H9 (cell line): ENCODE measurements around the gene RDH11. TPM values are rescaled to one million over a fixed set of nuclear protein-coding genes. Genes with fewer than 3 reads are reported as not detected.

ENCODE experiments used
- DNase-seq: peaks from one replicate; pipeline ENCODE4 v3.0.0-alpha.2; 2017
- H2AFZ ChIP-seq: one replicate; pipeline ENCODE4 v1.6.1; 2013; ENCODE audit warnings: mild to moderate bottlenecking, low read length, control low read depth, moderate library complexity
- H2AK5ac ChIP-seq: 2 replicates; pipeline ENCODE4 v1.6.1; 2013; ENCODE audit warnings: low read length, control low read depth, mixed read lengths; ENCODE audit not compliant: insufficient read length
- H2BK120ac ChIP-seq: one replicate; pipeline ENCODE4 v1.6.1; 2013; ENCODE audit warnings: low read depth, mild to moderate bottlenecking, low read length, control low read depth, inconsistent platforms; ENCODE audit not compliant: poor library complexity, severe bottlenecking
- H2BK12ac ChIP-seq: 2 replicates; pipeline ENCODE4 v1.6.1; 2013; ENCODE audit warnings: low read length, control low read depth, mixed read lengths, low read depth; ENCODE audit not compliant: insufficient read length
- H2BK15ac ChIP-seq: 2 replicates; pipeline ENCODE4 v1.6.1; 2013; ENCODE audit warnings: low read depth, low read length, control low read depth
- H2BK20ac ChIP-seq: one replicate; pipeline ENCODE4 v1.6.1; 2013; ENCODE audit warnings: low read depth, mild to moderate bottlenecking, low read length, control low read depth, inconsistent platforms; ENCODE audit not compliant: poor library complexity, severe bottlenecking
- H2BK5ac ChIP-seq: 2 replicates; pipeline ENCODE4 v1.6.1; 2013; ENCODE audit warnings: low read length, control low read depth, mixed read lengths; ENCODE audit not compliant: insufficient read length
- H3K14ac ChIP-seq: 2 replicates; pipeline ENCODE4 v1.6.1; 2013; ENCODE audit warnings: low read length, control low read depth; ENCODE audit not compliant: insufficient read depth
- H3K18ac ChIP-seq: 2 replicates; pipeline ENCODE4 v1.6.1; 2013; ENCODE audit warnings: low read depth, mild to moderate bottlenecking, mixed read lengths, low read length, control low read depth; ENCODE audit not compliant: insufficient read length
- H3K23ac ChIP-seq: 2 replicates; pipeline ENCODE4 v1.6.1; 2013; ENCODE audit warnings: low read length, control low read depth, mixed read lengths, low read depth; ENCODE audit not compliant: insufficient read length
- H3K23me2 ChIP-seq: 2 replicates; pipeline ENCODE4 v1.6.1; 2013; ENCODE audit warnings: low read depth, mild to moderate bottlenecking, mixed read lengths, low read length, control low read depth; ENCODE audit not compliant: insufficient read length, poor library complexity, severe bottlenecking
- H3K27ac ChIP-seq: 2 replicates; pipeline ENCODE4 v1.5.1; 2013; ENCODE audit warnings: low read length, control low read depth, mixed read lengths, low read depth; ENCODE audit not compliant: insufficient read length
- H3K27me3 ChIP-seq: 2 replicates; pipeline ENCODE4 v1.6.1; 2013; ENCODE audit warnings: low read length, control low read depth, inconsistent platforms; ENCODE audit not compliant: insufficient read depth
- H3K4ac ChIP-seq: 2 replicates; pipeline ENCODE4 v1.6.1; 2013; ENCODE audit warnings: low read depth, mild to moderate bottlenecking, control low read depth, inconsistent platforms, low read length, moderate library complexity
- H3K4me1 ChIP-seq: 2 replicates; pipeline ENCODE4 v1.6.1; 2013; ENCODE audit warnings: low read length, control low read depth, inconsistent platforms; ENCODE audit not compliant: insufficient read depth
- H3K4me2 ChIP-seq: 2 replicates; pipeline ENCODE4 v1.6.1; 2013; ENCODE audit warnings: low read length, control low read depth, mixed read lengths; ENCODE audit not compliant: insufficient read length, insufficient read depth
- H3K56ac ChIP-seq: 2 replicates; pipeline ENCODE4 v1.6.1; 2013; ENCODE audit warnings: low read depth, mild to moderate bottlenecking, mixed read lengths, low read length, control low read depth; ENCODE audit not compliant: insufficient read length
- H3K79me1 ChIP-seq: 2 replicates; pipeline ENCODE4 v1.6.1; 2013; ENCODE audit warnings: low read depth, mild to moderate bottlenecking, moderate library complexity, low read length, control low read depth, inconsistent platforms; ENCODE audit not compliant: insufficient read depth, poor library complexity, severe bottlenecking
- H3K79me2 ChIP-seq: 2 replicates; pipeline ENCODE4 v1.6.1; 2013; ENCODE audit warnings: low read length, control low read depth, inconsistent platforms; ENCODE audit not compliant: insufficient read depth
- H3K9ac ChIP-seq: 2 replicates; pipeline ENCODE4 v1.6.1; 2013; ENCODE audit warnings: low read length, control low read depth, mixed read lengths; ENCODE audit not compliant: insufficient read length; ENCODE audit errors: extremely low read depth
- H3K9me3 ChIP-seq: one replicate; pipeline ENCODE4 v1.6.1; 2013; ENCODE audit warnings: low read depth, low read length, inconsistent platforms; ENCODE audit not compliant: control insufficient read depth
- H3T11ph ChIP-seq: one replicate; pipeline ENCODE4 v1.6.1; 2013; ENCODE audit warnings: mild to moderate bottlenecking, low read length, control low read depth, inconsistent platforms
- H4K20me1 ChIP-seq: one replicate; pipeline ENCODE4 v1.6.1; 2013; ENCODE audit not compliant: control insufficient read depth, insufficient read length, insufficient read depth
- H4K5ac ChIP-seq: 2 replicates; pipeline ENCODE4 v1.6.1; 2013; ENCODE audit warnings: low read depth, mild to moderate bottlenecking, mixed read lengths, low read length, control low read depth; ENCODE audit not compliant: insufficient read length
- H4K8ac ChIP-seq: replicated peaks from 2 replicates; pipeline ENCODE4 v1.6.1; 2013; ENCODE audit warnings: low read length, control low read depth, mixed read lengths, low read depth; ENCODE audit not compliant: insufficient read length
- H4K91ac ChIP-seq: 2 replicates; pipeline ENCODE4 v1.6.1; 2013; ENCODE audit warnings: low read depth, mild to moderate bottlenecking, moderate library complexity, mixed read lengths, low read length, control low read depth; ENCODE audit not compliant: insufficient read length
- H3K27ac Mint-ChIP-seq, 3 experiments: 2 replicates in 2 of 3; 3 replicates in 1 of 3; pipeline ENCODE4 v1.8.0; 2020 to 2021; ENCODE audit warnings: mixed read lengths in 3 of 3, mild to moderate bottlenecking in 1 of 3, moderate library complexity in 1 of 3
- H3K27me3 Mint-ChIP-seq: 2 replicates; pipeline ENCODE4 v1.8.0; 2021; ENCODE audit warnings: low read depth, mild to moderate bottlenecking, moderate library complexity, mixed read lengths
- H3K36me3 Mint-ChIP-seq, 3 experiments: 2 replicates in 2 of 3; 3 replicates in 1 of 3; pipeline ENCODE4 v1.8.0; 2020 to 2021; ENCODE audit warnings: low read depth in 3 of 3, mixed read lengths in 3 of 3; ENCODE audit not compliant: insufficient read depth in 1 of 3
- H3K4me1 Mint-ChIP-seq, 2 experiments: 2 replicates each; pipeline ENCODE4 v1.8.0; 2020; ENCODE audit warnings: mixed read lengths in 2 of 2
- H3K4me3 Mint-ChIP-seq, 2 experiments: 2 replicates in 1 of 2; 3 replicates in 1 of 2; pipeline ENCODE4 v1.8.0; 2020 to 2021; ENCODE audit warnings: mild to moderate bottlenecking in 2 of 2, mixed read lengths in 2 of 2, moderate library complexity in 1 of 2
- H3K9me3 Mint-ChIP-seq, 2 experiments: 2 replicates in 1 of 2; 3 replicates in 1 of 2; pipeline ENCODE4 v1.8.0; 2020; ENCODE audit warnings: mild to moderate bottlenecking in 2 of 2, mixed read lengths in 2 of 2, moderate library complexity in 1 of 2
- CTCF ChIP-seq: fragments of 200-600 bp; sonication (generic); conservative IDR thresholded peaks from 3 replicates; pipeline ENCODE4 v1.8.0; 2021; ENCODE audit warnings: antibody characterized with exemption, mild to moderate bottlenecking
- WGBS: extraction: QIAGEN DNeasy Blood & Tissue Kit; methylation state at CpG from one replicate; pipeline ENCODE4 v1.1.7; 2013; ENCODE audit warnings: missing lambda C conversion rate, low lambda C conversion rate, mixed read lengths; ENCODE audit not compliant: insufficient read length; ENCODE audit errors: extremely low coverage; 5-methylcytosine and 5-hydroxymethylcytosine counted together
- long read RNA-seq: library from polyadenylated mRNA; unstranded; transcript quantifications from one replicate; pipeline ENCODE4 v2.0.0, GENCODE V29; 2020
- total RNA-seq: library from RNA; stranded (reverse); gene quantifications from 2 replicates; pipeline ENCODE4 v1.2.1, GENCODE V29; 2021

RDH11 gene
- 83.2 and 83.4 TPM in 2 replicates for total RNA-seq
- long read RNA-seq, transcript RDH11-203 (7 exons, 1,926 nt), result minor isoform, 23 of 825 reads
- long read RNA-seq, transcript RDH11-201 (7 exons, 2,588 nt), result major isoform, 653 of 825 reads
- long read RNA-seq, transcript RDH11-208 (2 exons, 801 nt), result minor isoform, 12 of 825 reads
- long read RNA-seq, transcript RDH11-202 (6 exons, 1,064 nt), result minor isoform, 14 of 825 reads
- long read RNA-seq, partial matches to known transcripts, result 14 of 825 reads
- long read RNA-seq, other reads (novel, unspliced or antisense), result 106 of 825 reads

GRCh38 chr14:67695394-67695949 lies at the start of gene RDH11:
TSS of gene RDH11 (minus strand) at chr14:67695764. CDS start at chr14:67695703, 61 bp downstream.
- peak within 1 kb of the TSS; percentile 16 for H2BK5ac ChIP-seq
- peaks cover 16% of the 10 kb centered on the region for H3K79me1 ChIP-seq
- no peaks in the 10 kb centered on the region for H4K20me1 ChIP-seq
- no peak within 1 kb of the TSS for H4K5ac ChIP-seq
- H3K27me3 ChIP-seq, result no peaks in the 10 kb centered on the region
- H2AFZ ChIP-seq, result peak within 1 kb of the TSS; percentile 59
- H4K91ac ChIP-seq, result no peak within 1 kb of the TSS
- no peak within 1 kb of the TSS for H4K8ac ChIP-seq
- no peak within 1 kb of the TSS for H3K4ac ChIP-seq
- no peak within 1 kb of the TSS for H2BK12ac ChIP-seq
- no peak within 1 kb of the TSS for H3K56ac ChIP-seq
- no peak within 1 kb of the TSS for H2BK120ac ChIP-seq
- H3K4me1 ChIP-seq, result peaks cover 4% of the 10 kb centered on the region; the same call in 1 of the 2 replicates
- H3K9me3 ChIP-seq, result no peaks in the 10 kb centered on the region
- no peak within 1 kb of the TSS for H2BK20ac ChIP-seq
- peaks cover 20% of the 10 kb centered on the region for H3K79me2 ChIP-seq
- peak; percentile 89 for DNase-seq
- peak within 1 kb of the TSS; percentile 88 for H3K9ac ChIP-seq
- no peak within 1 kb of the TSS for H3K23ac ChIP-seq
- peak within 1 kb of the TSS; percentile 66 for H3K27ac ChIP-seq
- no peak within 1 kb of the TSS for H3T11ph ChIP-seq
- no CpG with 5 or more reads among the region's 25 CpGs for WGBS
- no peak for TF ChIP-seq CTCF
- H3K18ac ChIP-seq, result peak within 1 kb of the TSS; percentile 84
- peak within 1 kb of the TSS; percentile 85 for H3K4me2 ChIP-seq
- H3K27ac Mint-ChIP-seq, result peak within 1 kb of the TSS; percentile 97
- peaks cover 15 to 21% of the 10 kb centered on the region in 2 experiments for H3K4me1 Mint-ChIP-seq
- peaks cover 10% of the 10 kb centered on the region for H3K27me3 Mint-ChIP-seq
- no peaks in the 10 kb centered on the region for H3K9me3 Mint-ChIP-seq
- H3K23me2 ChIP-seq, result no peaks in the 10 kb centered on the region
- H2BK15ac ChIP-seq, result no peak within 1 kb of the TSS
- peaks cover 26 to 27% (median 27%) of the 10 kb centered on the region in 3 experiments for H3K36me3 Mint-ChIP-seq
- peak within 1 kb of the TSS; percentile 60 for H3K14ac ChIP-seq
- H2AK5ac ChIP-seq, result no peak within 1 kb of the TSS
- H3K4me3 Mint-ChIP-seq, result peak within 1 kb of the TSS; percentile 87 to 98
